Keratinocyte (primary cell): Measurements from ENCODE around the gene DIAPH3.

Experiments
- EZH2 ChIP-seq: IDR thresholded peaks from one replicate; pipeline ENCODE4 v1.6.1; 2012; ENCODE audit warnings: inconsistent platforms, mild to moderate bottlenecking, low read length, moderate library complexity
- TF ChIP-seq, protein P1 (sequence below), 3 experiments: IDR thresholded peaks in 1 of 3; conservative IDR thresholded peaks in 1 of 3; optimal IDR thresholded peaks in 1 of 3; 2 replicates in 2 of 3; 3 replicates in 1 of 3; pipeline versions ENCODE3 to v1.5.1; 2011; ENCODE audit warnings: low read length in 3 of 3, mild to moderate bottlenecking in 3 of 3, moderate library complexity in 2 of 3, control low read depth in 1 of 3, inconsistent platforms in 1 of 3; ENCODE audit not compliant: insufficient read depth in 2 of 3; ENCODE audit errors: extremely low read depth in 1 of 3

DNA sequence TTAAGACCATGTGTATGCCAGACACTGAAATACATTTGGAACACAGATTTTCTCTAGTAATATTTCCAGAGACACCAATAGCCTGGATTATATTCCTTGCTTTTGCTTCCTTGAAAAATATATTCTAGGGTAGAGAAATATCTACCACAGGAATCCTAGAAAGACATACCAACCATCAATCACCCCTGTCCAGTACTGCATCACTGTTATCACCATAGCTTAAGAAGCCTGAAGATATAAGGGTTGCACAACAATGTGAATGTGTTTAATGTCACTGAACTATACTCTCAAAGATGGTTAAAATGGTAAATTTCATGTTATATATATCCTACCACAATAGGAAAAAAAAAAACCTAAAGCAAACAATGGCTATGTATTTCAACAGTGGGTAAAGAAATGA lies 163.6 kb downstream of the DIAPH3 start:
- TF ChIP-seq, protein P1, sequence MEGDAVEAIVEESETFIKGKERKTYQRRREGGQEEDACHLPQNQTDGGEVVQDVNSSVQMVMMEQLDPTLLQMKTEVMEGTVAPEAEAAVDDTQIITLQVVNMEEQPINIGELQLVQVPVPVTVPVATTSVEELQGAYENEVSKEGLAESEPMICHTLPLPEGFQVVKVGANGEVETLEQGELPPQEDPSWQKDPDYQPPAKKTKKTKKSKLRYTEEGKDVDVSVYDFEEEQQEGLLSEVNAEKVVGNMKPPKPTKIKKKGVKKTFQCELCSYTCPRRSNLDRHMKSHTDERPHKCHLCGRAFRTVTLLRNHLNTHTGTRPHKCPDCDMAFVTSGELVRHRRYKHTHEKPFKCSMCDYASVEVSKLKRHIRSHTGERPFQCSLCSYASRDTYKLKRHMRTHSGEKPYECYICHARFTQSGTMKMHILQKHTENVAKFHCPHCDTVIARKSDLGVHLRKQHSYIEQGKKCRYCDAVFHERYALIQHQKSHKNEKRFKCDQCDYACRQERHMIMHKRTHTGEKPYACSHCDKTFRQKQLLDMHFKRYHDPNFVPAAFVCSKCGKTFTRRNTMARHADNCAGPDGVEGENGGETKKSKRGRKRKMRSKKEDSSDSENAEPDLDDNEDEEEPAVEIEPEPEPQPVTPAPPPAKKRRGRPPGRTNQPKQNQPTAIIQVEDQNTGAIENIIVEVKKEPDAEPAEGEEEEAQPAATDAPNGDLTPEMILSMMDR (optimal IDR thresholded peaks at IDR 0.05 in 1 of 3, IDR thresholded peaks at IDR 0.05 in 1 of 3, conservative IDR thresholded peaks at IDR 0.05 in 1 of 3; ENCODE audit: extremely low read depth in 1 of 3, insufficient read depth in 2 of 3, low read length in 3 of 3) = no peak
- TF ChIP-seq EZH2 = no peak
